ENCODE data around the gene APC2.

Gene APC2

GRCh38 chr19:1447504-1447903, 2.4 kb upstream of the APC2 start:
- no peak for DNase-seq

DNA sequence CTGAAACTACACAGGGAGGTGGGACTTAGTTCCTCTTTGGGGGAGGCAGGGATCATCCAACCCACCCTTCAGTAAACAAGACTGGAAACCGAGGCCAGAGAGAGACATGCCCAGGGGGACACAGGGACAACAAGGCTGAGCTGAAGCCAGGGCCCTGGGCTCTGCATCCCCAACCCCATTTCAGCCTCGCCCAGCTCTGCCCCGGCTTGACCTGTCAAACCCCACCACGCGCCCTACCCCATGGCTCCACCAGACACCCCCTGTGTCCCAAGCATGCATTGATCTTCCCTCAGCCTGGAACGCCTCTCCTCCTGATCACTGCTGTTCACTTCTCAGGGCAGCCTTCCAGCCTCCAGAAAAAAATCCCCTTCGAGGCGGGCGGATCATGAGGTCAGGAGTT, 2.0 kb upstream of the APC2 start:
- no peak for DNase-seq

- no peak for DNase-seq
These were observed 1.1 kb downstream of the APC2 start for GRCh38 chr19:1450735-1451731.

DNA sequence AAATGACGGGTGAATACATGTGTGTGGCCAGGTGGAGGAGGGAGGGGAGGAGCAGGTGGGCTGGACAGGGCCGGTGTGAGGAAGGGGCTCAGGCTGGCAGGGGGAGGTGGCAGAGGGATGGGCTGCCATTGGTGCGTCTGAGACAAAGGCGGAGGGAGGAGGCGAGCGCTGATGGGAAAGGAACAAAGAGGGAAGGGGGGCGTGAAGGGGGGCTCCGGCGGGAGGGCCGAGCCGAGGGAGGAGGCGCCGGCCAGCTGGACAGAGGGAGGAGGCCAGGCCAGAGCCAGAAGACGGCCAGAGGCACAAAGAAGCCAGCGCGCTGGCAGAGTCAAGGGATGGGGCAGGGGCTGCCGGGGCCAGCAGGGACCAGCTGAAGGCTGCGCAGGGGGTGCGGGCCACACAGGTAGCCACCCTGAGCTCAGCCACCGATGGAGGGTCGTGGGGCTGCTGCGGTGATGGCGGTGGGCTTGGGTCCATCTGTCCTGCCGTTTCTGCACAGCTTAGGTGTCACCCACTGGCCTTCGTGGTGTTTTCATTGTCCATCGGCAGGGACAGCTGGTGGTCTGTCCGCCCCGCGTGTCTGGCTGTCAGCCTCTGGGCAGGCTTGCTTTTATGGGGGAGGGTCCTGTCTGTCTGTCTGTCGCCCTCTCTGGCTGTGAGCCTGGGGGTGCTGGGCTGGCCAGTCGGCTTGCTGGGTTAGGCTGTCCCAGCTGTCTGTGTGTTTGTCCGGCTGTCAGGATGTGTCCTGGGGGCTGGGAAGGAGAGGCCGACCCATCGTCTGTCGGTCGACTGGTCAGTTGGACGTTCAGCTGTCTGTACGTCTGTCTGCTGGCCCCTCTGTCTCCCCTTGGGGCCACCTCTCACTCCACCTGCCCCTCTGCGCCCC, 2.2 kb downstream of the APC2 start:
- DNase-seq, result no peak

DNA sequence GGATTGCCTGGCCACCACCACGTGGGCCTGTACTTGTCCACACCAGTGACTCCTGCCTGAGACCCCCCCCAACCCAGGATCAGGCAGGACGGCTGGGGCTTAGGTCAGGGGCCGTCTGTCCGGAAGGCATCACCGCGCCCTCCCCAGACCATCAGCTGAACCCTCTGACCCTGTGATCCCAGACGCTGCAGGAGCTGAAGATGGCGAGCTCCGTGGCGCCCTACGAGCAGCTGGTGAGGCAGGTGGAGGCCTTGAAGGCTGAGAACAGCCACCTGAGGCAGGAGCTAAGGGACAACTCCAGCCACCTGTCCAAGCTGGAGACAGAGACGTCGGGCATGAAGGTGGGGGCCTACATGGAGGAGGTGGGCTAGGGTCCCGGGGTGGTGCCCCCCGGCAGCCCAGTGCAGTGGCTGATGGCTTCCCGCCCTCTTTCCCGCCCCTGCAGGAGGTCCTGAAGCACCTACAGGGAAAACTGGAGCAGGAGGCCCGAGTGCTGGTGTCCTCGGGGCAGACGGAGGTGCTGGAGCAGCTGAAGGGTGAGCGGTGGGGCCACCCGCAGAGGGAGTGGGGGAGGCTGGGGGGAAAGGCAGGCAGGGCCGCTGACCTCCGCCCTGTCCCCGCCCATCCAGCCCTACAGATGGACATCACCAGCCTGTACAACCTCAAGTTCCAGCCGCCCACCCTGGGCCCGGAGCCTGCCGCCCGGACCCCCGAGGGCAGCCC, 3.0 kb downstream of the APC2 start:
- DNase-seq, result no peak

DNA sequence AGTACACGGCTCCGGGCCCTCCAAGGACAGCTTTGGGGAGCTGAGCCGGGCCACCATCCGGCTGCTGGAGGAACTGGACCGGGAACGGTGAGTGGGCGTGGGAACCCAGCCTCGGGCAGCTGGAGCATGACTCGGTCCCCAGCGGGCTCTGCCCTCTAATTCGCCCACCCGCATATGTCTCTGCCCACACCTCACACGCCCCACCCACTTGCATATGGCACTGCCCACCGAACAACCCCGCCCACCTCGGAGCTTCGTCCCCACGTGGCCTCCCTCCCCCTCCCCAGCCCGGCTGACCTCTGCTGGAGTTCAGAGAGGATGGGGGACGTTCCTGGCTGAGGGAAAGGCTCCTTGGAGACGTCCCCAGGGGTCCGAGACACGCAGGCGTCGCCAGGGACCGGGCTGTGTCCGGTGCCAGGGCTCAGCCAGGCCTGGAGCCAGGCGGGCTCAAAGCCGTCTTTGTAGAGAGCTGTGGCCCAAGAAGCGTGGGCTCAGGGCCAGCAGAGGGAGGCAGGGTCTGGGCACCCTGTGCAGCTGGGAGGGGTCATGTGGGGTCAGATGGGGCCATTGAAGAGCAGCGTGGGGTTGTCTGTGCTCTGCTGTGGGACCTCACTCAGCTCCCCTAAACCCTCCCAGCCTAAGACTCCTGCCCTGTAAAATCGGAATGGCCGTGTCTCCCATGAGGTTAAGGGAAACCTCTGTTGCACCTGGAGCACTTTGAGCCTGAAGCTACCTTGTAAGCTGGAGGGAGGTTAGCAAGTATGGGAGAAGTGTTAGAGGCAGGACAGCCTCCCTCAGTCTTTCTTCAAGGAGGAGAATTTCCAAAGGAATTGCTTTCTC, 3.8 kb downstream of the APC2 start:
- DNase-seq, result no peak

DNA sequence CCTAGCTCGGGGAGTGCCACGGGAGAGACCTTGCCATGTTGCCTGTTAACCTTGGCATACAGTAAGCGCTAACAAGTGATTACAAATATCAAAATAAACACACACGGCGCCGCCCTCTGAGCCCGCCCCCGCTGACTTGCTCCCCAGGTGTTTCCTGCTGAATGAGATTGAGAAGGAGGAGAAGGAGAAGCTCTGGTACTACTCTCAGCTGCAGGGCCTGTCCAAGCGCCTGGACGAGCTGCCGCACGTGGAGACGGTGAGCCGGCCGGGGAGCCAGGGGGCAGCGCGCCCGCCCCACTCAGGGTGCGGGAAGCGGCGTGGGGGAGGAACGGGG, 5.0 kb downstream of the APC2 start:
- DNase-seq, result no peak

DNA sequence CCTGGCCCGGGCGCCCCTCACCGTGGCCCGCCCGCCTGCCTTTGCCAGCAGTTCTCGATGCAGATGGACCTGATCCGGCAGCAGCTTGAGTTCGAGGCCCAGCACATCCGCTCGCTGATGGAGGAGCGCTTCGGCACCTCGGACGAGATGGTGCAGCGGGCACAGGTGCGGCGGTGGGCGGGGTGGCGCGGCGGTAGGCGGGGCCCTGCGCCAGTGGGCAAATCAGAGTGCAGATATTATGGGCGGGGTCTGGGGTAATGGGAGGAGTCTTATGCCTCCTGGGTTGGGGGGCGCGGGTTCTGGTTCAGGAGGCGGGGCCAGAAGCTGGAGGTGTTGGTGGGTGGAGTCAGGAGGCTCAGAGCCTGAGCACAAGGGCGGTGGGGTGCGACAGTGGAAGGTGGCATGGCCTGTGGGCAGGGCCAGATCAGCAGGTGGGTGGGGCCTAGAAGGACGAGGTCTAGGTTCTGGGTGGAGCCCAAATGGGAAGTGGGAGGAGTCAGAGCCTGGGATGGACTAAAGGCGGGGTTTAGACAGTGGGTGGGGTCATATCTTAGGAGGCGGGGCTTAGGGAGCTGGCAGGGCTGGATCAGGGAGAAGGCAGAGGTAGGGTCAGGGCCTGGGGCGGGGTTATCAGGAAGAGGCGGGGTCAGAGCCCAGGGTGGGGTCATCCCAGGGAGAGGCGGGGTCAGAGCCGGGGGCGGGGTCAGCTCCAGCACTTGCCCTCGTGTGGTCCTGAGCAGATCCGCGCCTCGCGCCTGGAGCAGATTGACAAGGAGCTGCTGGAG, 5.6 kb downstream of the APC2 start:
- peak; percentile 87 for DNase-seq

DNA sequence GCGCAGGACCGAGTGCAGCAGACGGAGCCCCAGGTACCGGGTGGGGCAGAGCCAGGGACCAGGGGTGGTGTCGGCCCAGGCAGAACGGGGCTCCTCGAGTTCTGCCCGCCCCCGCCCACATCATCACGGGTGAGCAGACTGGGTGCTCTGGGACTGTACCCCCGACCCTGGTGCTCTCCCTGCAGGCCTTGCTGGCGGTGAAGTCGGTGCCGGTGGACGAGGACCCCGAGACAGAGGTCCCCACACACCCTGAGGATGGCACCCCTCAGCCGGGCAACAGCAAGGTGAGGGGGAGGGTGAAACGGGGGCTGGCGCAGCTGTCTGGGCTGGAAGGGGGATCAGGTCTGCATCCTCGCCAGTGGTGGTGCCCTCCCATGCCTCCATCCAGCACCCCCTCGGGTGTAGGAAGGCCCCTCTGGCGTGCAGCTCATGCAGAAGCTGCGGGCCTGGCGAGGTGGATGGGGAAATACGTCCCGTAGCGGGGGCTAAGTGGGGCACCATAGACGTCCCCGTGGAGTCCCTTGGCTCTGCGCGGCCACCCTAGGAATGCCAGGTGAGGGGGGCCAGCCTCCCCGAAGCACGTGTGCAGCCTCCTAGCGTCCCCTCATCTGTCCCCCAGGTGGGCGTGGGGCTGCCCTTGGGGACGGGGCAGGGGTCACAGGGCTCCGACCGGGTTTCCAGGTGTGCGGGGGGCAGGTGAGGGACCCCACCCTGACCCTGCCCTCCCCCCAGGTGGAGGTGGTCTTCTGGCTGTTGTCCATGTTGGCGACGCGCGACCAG, 6.4 kb downstream of the APC2 start:
- DNase-seq, result no peak

DNA sequence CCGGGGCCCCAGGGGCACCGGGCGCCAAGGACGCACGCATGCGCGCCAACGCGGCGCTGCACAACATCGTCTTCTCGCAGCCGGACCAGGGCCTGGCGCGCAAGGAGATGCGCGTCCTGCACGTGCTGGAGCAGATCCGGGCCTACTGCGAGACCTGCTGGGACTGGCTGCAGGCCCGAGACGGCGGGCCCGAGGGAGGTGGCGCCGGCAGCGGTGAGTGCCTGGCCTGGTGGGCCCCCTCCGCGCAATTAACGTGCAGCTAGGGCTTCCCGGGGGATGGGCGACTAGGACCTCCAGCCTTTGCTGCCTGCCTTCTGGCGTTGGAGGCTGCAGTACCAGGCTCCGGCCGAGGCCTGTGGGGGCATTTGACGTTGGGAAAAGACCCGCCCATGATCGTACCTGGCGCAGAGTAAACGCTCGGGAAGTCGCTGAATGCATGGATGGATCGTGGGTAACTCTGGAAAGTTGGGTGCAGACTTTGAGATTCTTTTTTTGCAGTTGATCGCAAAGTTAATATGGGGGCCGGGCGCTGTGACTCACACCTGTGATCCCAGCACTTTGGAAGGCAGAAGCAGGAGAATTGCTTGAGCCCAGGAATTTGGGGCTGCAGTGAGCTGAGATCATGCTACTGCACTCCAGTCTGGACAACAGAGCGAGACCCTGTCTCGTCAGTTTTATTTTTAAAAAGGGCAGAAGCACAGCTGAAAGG, 7.3 kb downstream of the APC2 start:
- no peak for DNase-seq

- no peak for DNase-seq
These were observed 8.0 kb downstream of the APC2 start for GRCh38 chr19:1457892-1458291.

DNA sequence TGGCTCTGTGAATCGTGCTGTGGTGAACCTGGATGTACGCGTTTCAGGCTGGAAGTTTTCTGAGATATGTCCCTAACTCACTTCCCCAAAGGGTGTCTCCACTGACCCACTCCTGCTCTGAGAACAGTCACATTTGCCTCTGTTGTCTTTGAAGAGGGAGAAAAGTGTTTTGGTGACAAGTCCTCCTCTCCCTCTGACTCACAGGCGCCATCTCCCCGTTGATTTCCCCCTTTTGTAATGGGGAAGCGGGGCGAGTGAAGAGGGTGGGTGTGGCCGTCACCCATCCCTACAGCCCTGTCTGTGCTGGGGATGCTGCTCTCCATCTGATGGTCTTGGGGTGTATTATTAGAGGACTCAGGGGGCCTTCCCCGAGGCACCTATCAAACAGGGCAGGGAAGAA, 9.6 kb downstream of the APC2 start:
- DNase-seq, result no peak

GRCh38 chr19:1460033-1460995, 10.4 kb downstream of the APC2 start:
- DNase-seq, result no peak

GRCh38 chr19:1461862-1462261, 11.9 kb downstream of the APC2 start:
- no peak for DNase-seq

DNA sequence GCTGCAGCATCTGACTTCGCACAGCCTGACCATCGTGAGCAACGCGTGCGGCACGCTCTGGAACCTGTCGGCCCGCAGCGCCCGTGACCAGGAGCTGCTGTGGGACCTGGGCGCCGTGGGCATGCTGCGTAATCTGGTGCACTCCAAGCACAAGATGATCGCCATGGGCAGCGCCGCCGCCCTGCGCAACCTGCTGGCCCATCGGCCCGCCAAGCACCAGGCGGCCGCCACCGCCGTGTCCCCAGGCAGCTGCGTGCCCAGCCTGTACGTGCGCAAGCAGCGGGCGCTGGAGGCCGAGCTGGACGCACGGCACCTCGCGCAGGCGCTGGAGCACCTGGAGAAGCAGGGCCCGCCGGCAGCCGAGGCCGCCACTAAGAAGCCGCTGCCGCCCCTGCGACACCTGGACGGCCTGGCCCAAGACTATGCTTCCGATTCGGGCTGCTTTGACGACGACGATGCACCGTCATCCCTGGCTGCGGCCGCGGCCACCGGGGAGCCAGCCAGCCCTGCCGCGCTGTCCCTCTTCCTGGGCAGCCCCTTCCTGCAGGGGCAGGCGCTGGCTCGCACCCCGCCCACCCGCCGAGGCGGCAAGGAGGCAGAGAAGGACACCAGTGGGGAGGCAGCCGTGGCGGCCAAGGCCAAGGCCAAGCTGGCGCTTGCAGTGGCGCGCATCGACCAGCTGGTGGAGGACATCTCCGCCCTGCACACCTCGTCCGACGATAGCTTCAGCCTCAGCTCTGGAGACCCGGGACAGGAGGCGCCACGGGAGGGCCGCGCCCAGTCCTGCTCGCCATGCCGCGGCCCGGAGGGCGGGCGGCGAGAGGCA, 15.5 kb downstream of the APC2 start:
- DNase-seq, result no peak

GRCh38 chr19:1466018-1466460, 16.1 kb downstream of the APC2 start:
- no peak for DNase-seq

- no peak for DNase-seq
These were observed 16.7 kb downstream of the APC2 start for GRCh38 chr19:1466461-1467214.

All from activated CD4-positive, alpha-beta T cell treated with anti-CD3 and anti-CD28 coated beads for 48 hours (primary cell).